Chondrocyte (in vitro differentiated cells): ENCODE data around the gene FAM156A. TPM values are rescaled to one million over a fixed set of nuclear protein-coding genes. Genes with fewer than 3 reads are reported as not detected.
"Not testable (repeated sequence)": the region's sequence is repeated elsewhere in the genome, so short reads cannot be mapped to it uniquely, and the experiment has no call there.

Source experiments
- DNase-seq: peaks from one replicate; pipeline ENCODE4 v3.0.0; 2021; ENCODE audit warnings: mixed read lengths, low spot score
- H3K27ac Mint-ChIP-seq: one replicate; pipeline ENCODE4 v1.8.0; 2021; ENCODE audit warnings: mild to moderate bottlenecking, moderate library complexity, mixed read lengths; ENCODE audit not compliant: unreplicated experiment
- H3K27me3 Mint-ChIP-seq: 2 replicates; pipeline ENCODE4 v1.8.0; 2021; ENCODE audit warnings: low read depth, mixed read lengths
- H3K36me3 Mint-ChIP-seq: 2 replicates; pipeline ENCODE4 v1.8.0; 2021; ENCODE audit warnings: low read depth, mixed read lengths
- H3K4me1 Mint-ChIP-seq: 2 replicates; pipeline ENCODE4 v1.8.0; 2021; ENCODE audit warnings: low read depth, mild to moderate bottlenecking, mixed read lengths
- H3K4me3 Mint-ChIP-seq: one replicate; pipeline ENCODE4 v1.8.0; 2021; ENCODE audit warnings: mild to moderate bottlenecking, moderate library complexity, mixed read lengths; ENCODE audit not compliant: unreplicated experiment
- H3K9me3 Mint-ChIP-seq: 2 replicates; pipeline ENCODE4 v1.8.0; 2021; ENCODE audit warnings: low read depth, mixed read lengths
- CTCF ChIP-seq: fragments of 200-600 bp; sonication (generic); IDR thresholded peaks from 2 replicates; pipeline ENCODE4 v1.5.0; 2021; ENCODE audit warnings: antibody characterized with exemption, mild to moderate bottlenecking, moderate library complexity
- total RNA-seq: library from RNA; stranded (reverse); gene quantifications from 3 replicates; pipeline ENCODE4 v1.2.1, GENCODE V29; 2021

The FAM156A gene
- total RNA-seq, 1 donor from 2014 or later, result 23.8 TPM

- H3K27me3 Mint-ChIP-seq, result no peaks in the 10 kb centered on the region
- H3K9me3 Mint-ChIP-seq, result peaks cover 7% of the 10 kb centered on the region
- no peak for DNase-seq
- peak overlapping the region; percentile 14 for H3K4me3 Mint-ChIP-seq
- no peaks in the 10 kb centered on the region for H3K36me3 Mint-ChIP-seq
- peaks cover 14% of the 10 kb centered on the region for H3K4me1 Mint-ChIP-seq
- TF ChIP-seq CTCF, result no peak
- H3K27ac Mint-ChIP-seq, result peak overlapping the region; percentile 68
These were observed 34.5 kb downstream of the FAM156A start for GRCh38 chrX:52923781-52924241.

- not testable (repeated sequence) for H3K27ac Mint-ChIP-seq, DNase-seq, H3K27me3 Mint-ChIP-seq, H3K9me3 Mint-ChIP-seq, H3K4me1 Mint-ChIP-seq, H3K36me3 Mint-ChIP-seq, H3K4me3 Mint-ChIP-seq
These were observed 43.6 kb downstream of the FAM156A start for GRCh38 chrX:52914704-52915103.

- not testable (repeated sequence) for DNase-seq, H3K4me3 Mint-ChIP-seq, H3K4me1 Mint-ChIP-seq
These were observed 44.6 kb downstream of the FAM156A start for GRCh38 chrX:52913681-52914080.

GRCh38 chrX:52909313-52909969 lies 48.9 kb downstream of the FAM156A start:
- not testable (repeated sequence) for DNase-seq, H3K4me1 Mint-ChIP-seq, H3K27me3 Mint-ChIP-seq, H3K36me3 Mint-ChIP-seq, H3K9me3 Mint-ChIP-seq, H3K4me3 Mint-ChIP-seq, H3K27ac Mint-ChIP-seq

More at GRCh38 chrX:52913681-52914080, 44.6 kb downstream of the FAM156A start:
- not testable (repeated sequence) for H3K36me3 Mint-ChIP-seq, H3K27me3 Mint-ChIP-seq, H3K9me3 Mint-ChIP-seq, H3K27ac Mint-ChIP-seq

- not testable (repeated sequence) for H3K4me1 Mint-ChIP-seq, H3K27ac Mint-ChIP-seq, DNase-seq, H3K36me3 Mint-ChIP-seq, H3K27me3 Mint-ChIP-seq, H3K4me3 Mint-ChIP-seq, H3K9me3 Mint-ChIP-seq
These were observed 50.4 kb downstream of the FAM156A start for GRCh38 chrX:52907900-52908299.

- H3K27ac Mint-ChIP-seq, H3K4me3 Mint-ChIP-seq: not testable (repeated sequence)
These were observed 51.2 kb downstream of the FAM156A start for GRCh38 chrX:52907137-52907536.

GRCh38 chrX:52906072-52906471 lies 52.2 kb downstream of the FAM156A start:
- not testable (repeated sequence) for H3K4me3 Mint-ChIP-seq, H3K4me1 Mint-ChIP-seq, DNase-seq, H3K36me3 Mint-ChIP-seq, H3K9me3 Mint-ChIP-seq, H3K27me3 Mint-ChIP-seq, H3K27ac Mint-ChIP-seq

More at GRCh38 chrX:52907137-52907536, 51.2 kb downstream of the FAM156A start:
- H3K4me1 Mint-ChIP-seq, DNase-seq, H3K9me3 Mint-ChIP-seq, H3K27me3 Mint-ChIP-seq, H3K36me3 Mint-ChIP-seq: not testable (repeated sequence)

- not testable (repeated sequence) for H3K27me3 Mint-ChIP-seq, H3K9me3 Mint-ChIP-seq, H3K36me3 Mint-ChIP-seq, DNase-seq, H3K27ac Mint-ChIP-seq, H3K4me1 Mint-ChIP-seq, H3K4me3 Mint-ChIP-seq
These were observed 52.8 kb downstream of the FAM156A start for GRCh38 chrX:52905531-52905930.

Other genes with a start within 250 kb of the FAM156A start
- not detected in 3 replicates for gene SSX2B, start 207.3 kb downstream of the FAM156A start, total RNA-seq
- gene SPANXN5, start 161.1 kb downstream of the FAM156A start, total RNA-seq, result not detected in 3 replicates
- gene XAGE5, start 147.2 kb downstream of the FAM156A start, total RNA-seq, result not detected in 3 replicates
- not detected in 3 replicates for gene XAGE3, start 90.4 kb downstream of the FAM156A start, total RNA-seq
- gene FAM156B, start 61.2 kb downstream of the FAM156A start, total RNA-seq, result 18.0 to 19.5 TPM (median 18.3 TPM) in 3 replicates
- gene GPR173, start 90.3 kb upstream of the FAM156A start, total RNA-seq, result 7.9 to 18.2 TPM (median 8.5 TPM) in 3 replicates
- gene TSPYL2, start 123.8 kb upstream of the FAM156A start, total RNA-seq, result 25.9 to 42.5 TPM (median 29.8 TPM) in 3 replicates
- 5.8 to 12.7 TPM (median 6.6 TPM) in 3 replicates for gene KANTR, start 135.6 kb upstream of the FAM156A start, total RNA-seq